Caco-2 (cell line): ENCODE measurements around the gene DLL1. TPM values are rescaled to one million over a fixed set of nuclear protein-coding genes. Genes with fewer than 3 reads are reported as not detected.

ENCODE experiments used
- BruUV-seq: library from RNA; stranded (reverse); fragments of 400-500 nt; replicated peaks from 2 replicates; lab custom pipeline; 2021; lab: Mats Ljungman, UMichigan
- CTCF ChIA-PET: fragments of 300-600 bp; sonication (Branson Sonifier 250); formaldehyde crosslinking; loops from one replicate; lab custom pipeline; 2022; ENCODE audit warnings: antibody characterized with exemption; lab: Charles Lee
- POLR2A ChIA-PET: fragments of 300-600 bp; sonication (Branson Sonifier 250); formaldehyde crosslinking; loops from one replicate; lab custom pipeline; 2022; ENCODE audit warnings: antibody characterized with exemption; lab: Charles Lee
- DNase-seq, 2 experiments: peaks; one replicate each; pipeline versions ENCODE4 v3.0.0 to v3.0.0-alpha.2; 2020 to 2022
- H3K27me3 ChIP-seq: replicated peaks from 2 replicates; pipeline ENCODE4 v1.6.0; 2011; ENCODE audit warnings: low read length; ENCODE audit not compliant: control insufficient read depth, insufficient read depth
- H3K36me3 ChIP-seq: 2 replicates; pipeline ENCODE4 v1.5.1; 2011; ENCODE audit warnings: low read length; ENCODE audit not compliant: control insufficient read depth, insufficient read depth
- H3K4me1 ChIP-seq: fragments of 250-450 bp; sonication (Bioruptor Pico); 2 replicates; pipeline ENCODE4 v1.5.1; 2020; ENCODE audit warnings: mild to moderate bottlenecking
- H3K4me3 ChIP-seq: 2 replicates; pipeline ENCODE4 v1.5.1; 2011; ENCODE audit warnings: low read depth, mild to moderate bottlenecking, control low read depth, low read length
- H3K9me3 ChIP-seq: fragments of 250-450 bp; sonication (Bioruptor Pico); 2 replicates; pipeline ENCODE4 v1.5.1; 2020; ENCODE audit warnings: mild to moderate bottlenecking, moderate library complexity
- H3K27ac Mint-ChIP-seq: one replicate; pipeline ENCODE4 v1.8.0; 2022; ENCODE audit warnings: mixed read lengths; ENCODE audit not compliant: unreplicated experiment
- H3K27me3 Mint-ChIP-seq: one replicate; pipeline ENCODE4 v1.8.0; 2022; ENCODE audit warnings: mixed read lengths; ENCODE audit not compliant: insufficient read depth, unreplicated experiment
- H3K36me3 Mint-ChIP-seq: one replicate; pipeline ENCODE4 v1.8.0; 2022; ENCODE audit warnings: mild to moderate bottlenecking, mixed read lengths; ENCODE audit not compliant: insufficient read depth, unreplicated experiment
- H3K4me1 Mint-ChIP-seq: one replicate; pipeline ENCODE4 v1.8.0; 2022; ENCODE audit warnings: low read depth, mixed read lengths; ENCODE audit not compliant: unreplicated experiment
- H3K4me3 Mint-ChIP-seq: one replicate; pipeline ENCODE4 v1.8.0; 2022; ENCODE audit warnings: mild to moderate bottlenecking, moderate library complexity, mixed read lengths; ENCODE audit not compliant: unreplicated experiment
- H3K9me3 Mint-ChIP-seq: one replicate; pipeline ENCODE4 v1.8.0; 2022; ENCODE audit warnings: mixed read lengths; ENCODE audit not compliant: unreplicated experiment
- intact Hi-C: fragments of 100-400 bp; cut with micrococcal nuclease; formaldehyde crosslinking; loops from one replicate; pipeline ENCODE4 v1.10.0; 2022; ENCODE audit not compliant: unreplicated experiment
- total RNA-seq: library from RNA; stranded (reverse); gene quantifications from 2 replicates; pipeline ENCODE4 v1.2.3, GENCODE V29; 2022
- TF ChIP-seq, protein P1 (sequence below), 2 experiments: fragments of 200-600 bp in 1 of 2; IDR thresholded peaks; 1 replicate in 1 of 2; 2 replicates in 1 of 2; pipeline versions ENCODE4 v1.5.1 to v1.8.0; 2011 to 2022; ENCODE audit warnings: antibody characterized with exemption in 1 of 2, control low read depth in 1 of 2, inconsistent platforms in 1 of 2, low read depth in 1 of 2, low read length in 1 of 2, mild to moderate bottlenecking in 1 of 2, moderate library complexity in 1 of 2; ENCODE audit not compliant: insufficient read depth in 1 of 2, severe bottlenecking in 1 of 2, unreplicated experiment in 1 of 2

DLL1 gene
- total RNA-seq, 1 experiment from 2014 or later = 6.6 TPM

DNA sequence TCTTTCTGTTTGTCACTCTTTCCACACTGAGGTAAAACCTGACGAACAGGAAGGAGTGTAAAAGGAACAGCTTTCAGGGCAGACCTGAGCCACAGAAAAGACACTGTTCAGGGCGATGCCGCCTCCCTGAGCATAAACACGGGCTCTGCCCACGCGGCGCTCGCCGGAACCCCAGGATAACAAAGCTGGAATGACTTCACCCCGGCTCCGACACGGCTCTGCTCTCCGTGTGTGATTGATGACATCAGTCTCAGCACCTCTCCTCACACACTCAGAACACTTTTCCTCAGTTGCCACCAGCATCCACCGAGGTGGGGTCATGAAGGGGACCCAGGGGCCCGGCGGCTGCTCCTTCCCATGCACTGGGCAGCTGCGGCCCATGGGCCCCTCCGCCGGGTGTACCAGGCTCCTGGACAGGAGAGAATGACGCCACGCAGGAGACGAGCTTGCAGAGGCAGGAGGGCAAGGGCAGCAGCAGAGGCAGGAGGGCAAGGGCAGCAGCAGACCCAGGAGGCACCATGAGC is 43.6 kb downstream of the DLL1 start:
- H3K4me1 Mint-ChIP-seq = no peaks in the 10 kb centered on the region
- H3K27me3 Mint-ChIP-seq = no peaks in the 10 kb centered on the region
- no peak overlapping the region for H3K27ac Mint-ChIP-seq
- H3K36me3 Mint-ChIP-seq = no peaks in the 10 kb centered on the region
- intact Hi-C loops = no loop called here
- TF ChIP-seq, protein P1, sequence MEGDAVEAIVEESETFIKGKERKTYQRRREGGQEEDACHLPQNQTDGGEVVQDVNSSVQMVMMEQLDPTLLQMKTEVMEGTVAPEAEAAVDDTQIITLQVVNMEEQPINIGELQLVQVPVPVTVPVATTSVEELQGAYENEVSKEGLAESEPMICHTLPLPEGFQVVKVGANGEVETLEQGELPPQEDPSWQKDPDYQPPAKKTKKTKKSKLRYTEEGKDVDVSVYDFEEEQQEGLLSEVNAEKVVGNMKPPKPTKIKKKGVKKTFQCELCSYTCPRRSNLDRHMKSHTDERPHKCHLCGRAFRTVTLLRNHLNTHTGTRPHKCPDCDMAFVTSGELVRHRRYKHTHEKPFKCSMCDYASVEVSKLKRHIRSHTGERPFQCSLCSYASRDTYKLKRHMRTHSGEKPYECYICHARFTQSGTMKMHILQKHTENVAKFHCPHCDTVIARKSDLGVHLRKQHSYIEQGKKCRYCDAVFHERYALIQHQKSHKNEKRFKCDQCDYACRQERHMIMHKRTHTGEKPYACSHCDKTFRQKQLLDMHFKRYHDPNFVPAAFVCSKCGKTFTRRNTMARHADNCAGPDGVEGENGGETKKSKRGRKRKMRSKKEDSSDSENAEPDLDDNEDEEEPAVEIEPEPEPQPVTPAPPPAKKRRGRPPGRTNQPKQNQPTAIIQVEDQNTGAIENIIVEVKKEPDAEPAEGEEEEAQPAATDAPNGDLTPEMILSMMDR (IDR thresholded peaks at IDR 0.05; ENCODE audit: insufficient read depth in 1 of 2, low read depth in 1 of 2, low read length in 1 of 2, severe bottlenecking in 1 of 2, unreplicated experiment in 1 of 2) = no peak
- no peak for DNase-seq
- Histone ChIP-seq H3K4me3 (no peak overlapping the region), H3K4me1 (no peaks in the 10 kb centered on the region), H3K27me3 (no peaks in the 10 kb centered on the region), H3K36me3 (no peaks in the 10 kb centered on the region), H3K9me3 (no peaks in the 10 kb centered on the region)
- ChIA-PET CTCF (no interaction called here), POLR2A (no interaction called here)
- no peaks in the 10 kb centered on the region for H3K9me3 Mint-ChIP-seq
- BruUV-seq = no TSS peak
- H3K4me3 Mint-ChIP-seq = no peak overlapping the region

DNA sequence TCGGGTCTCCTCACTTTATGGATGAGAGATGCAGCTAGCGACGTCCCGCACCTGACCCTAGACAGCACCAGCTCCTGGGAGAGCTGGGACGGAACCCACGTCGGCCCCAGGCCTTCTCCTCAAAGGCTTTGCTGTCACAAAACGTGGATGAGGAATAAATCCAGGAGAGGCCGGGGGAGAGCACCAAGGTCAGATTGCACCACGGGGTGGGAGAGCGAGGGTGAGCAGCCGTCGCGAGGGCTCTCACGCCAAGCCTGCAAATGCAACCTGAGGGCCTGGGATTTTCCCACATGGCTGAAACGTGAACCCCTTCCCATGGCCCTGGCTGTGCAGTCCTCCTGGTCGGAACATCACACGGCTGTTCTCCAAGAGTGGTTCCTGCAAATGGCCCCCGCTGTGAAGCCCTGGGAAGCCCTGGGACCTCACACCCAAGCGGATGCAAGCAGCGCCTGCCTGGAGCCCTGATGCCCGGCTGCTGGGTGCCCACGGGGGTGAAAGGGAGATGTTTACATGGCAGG is 45.3 kb downstream of the DLL1 start:
- H3K27me3 Mint-ChIP-seq = no peaks in the 10 kb centered on the region
- H3K36me3 Mint-ChIP-seq = no peaks in the 10 kb centered on the region
- Histone ChIP-seq H3K4me3 (no peak overlapping the region), H3K36me3 (no peaks in the 10 kb centered on the region), H3K27me3 (no peaks in the 10 kb centered on the region), H3K4me1 (no peaks in the 10 kb centered on the region), H3K9me3 (no peaks in the 10 kb centered on the region)
- ChIA-PET CTCF (no interaction called here), POLR2A (no interaction called here)
- intact Hi-C loops = no loop called here
- H3K4me1 Mint-ChIP-seq = no peaks in the 10 kb centered on the region
- no peaks in the 10 kb centered on the region for H3K9me3 Mint-ChIP-seq
- no peak overlapping the region for H3K4me3 Mint-ChIP-seq
- no peak for DNase-seq
- TF ChIP-seq, protein P1 (IDR thresholded peaks at IDR 0.05; ENCODE audit: insufficient read depth in 1 of 2, low read depth in 1 of 2, low read length in 1 of 2, severe bottlenecking in 1 of 2, unreplicated experiment in 1 of 2) = no peak
- H3K27ac Mint-ChIP-seq = no peak overlapping the region
- BruUV-seq = no TSS peak

DNA sequence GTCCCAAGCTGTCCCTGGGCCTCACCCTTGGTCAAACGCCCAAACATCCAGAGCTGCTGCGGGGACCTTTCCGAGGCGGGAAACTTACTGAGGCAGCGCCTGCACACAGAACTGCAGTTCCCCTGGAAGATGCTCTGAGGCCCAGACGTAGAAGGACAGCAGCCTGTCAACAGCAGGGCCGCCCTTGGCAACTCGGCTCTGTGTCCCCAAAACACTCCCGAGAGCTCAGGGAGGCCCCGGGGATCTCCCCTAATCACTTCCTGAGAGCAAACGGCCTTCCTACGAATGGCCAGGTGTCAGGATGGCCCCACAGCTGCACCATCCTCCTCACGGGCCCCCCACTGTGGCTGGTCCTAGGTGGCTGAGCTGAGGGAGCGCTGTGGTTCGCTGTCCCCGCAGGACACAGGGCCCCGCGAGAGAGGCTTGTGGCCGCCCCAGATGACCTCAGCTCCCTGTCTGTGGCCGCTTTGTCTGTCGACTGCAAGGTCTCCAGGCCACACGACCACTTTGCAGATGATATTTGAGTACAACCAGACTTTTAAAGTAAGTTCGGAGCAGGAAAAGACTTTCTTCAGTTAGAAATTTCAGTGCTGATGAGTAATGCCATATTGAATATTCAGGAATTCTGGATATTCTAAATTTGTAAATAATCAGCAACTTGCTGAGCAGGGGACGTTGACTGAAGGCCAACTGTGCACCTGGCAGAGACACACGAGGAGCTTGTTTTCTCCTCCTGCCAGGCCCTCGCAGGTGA is 46.0 kb downstream of the DLL1 start:
- BruUV-seq = no TSS peak
- Mint-ChIP-seq H3K9me3 (no peaks in the 10 kb centered on the region), H3K27ac (no peak overlapping the region), H3K4me3 (no peak overlapping the region), H3K4me1 (no peaks in the 10 kb centered on the region), H3K27me3 (no peaks in the 10 kb centered on the region), H3K36me3 (no peaks in the 10 kb centered on the region)
- Histone ChIP-seq H3K36me3 (no peaks in the 10 kb centered on the region), H3K4me3 (no peak overlapping the region), H3K9me3 (no peaks in the 10 kb centered on the region), H3K27me3 (no peaks in the 10 kb centered on the region), H3K4me1 (no peaks in the 10 kb centered on the region)
- intact Hi-C loops = no loop called here
- ChIA-PET CTCF (no interaction called here), POLR2A (no interaction called here)
- DNase-seq = no peak
- TF ChIP-seq, protein P1 (IDR thresholded peaks at IDR 0.05; ENCODE audit: insufficient read depth in 1 of 2, low read depth in 1 of 2, low read length in 1 of 2, severe bottlenecking in 1 of 2, unreplicated experiment in 1 of 2) = no peak
